Breast epithelium (tissue), 4 donors: ENCODE results near the gene ARHGAP18. TPM values are rescaled to one million over a fixed set of nuclear protein-coding genes. Genes with fewer than 3 reads are reported as not detected.

Experiments
- DNase-seq, 2 donors: peaks; one replicate each; pipeline ENCODE4 v3.0.0-alpha.2; 2019; ENCODE audit warnings: low spot score in 2 of 2
- H3K27ac ChIP-seq, 2 donors: fragments of 200-600 bp; sonication (generic) in 1 of 2; one replicate each; pipeline ENCODE4 v1.5.1; 2016 to 2019; ENCODE audit warnings: mild to moderate bottlenecking in 1 of 2
- H3K27me3 ChIP-seq, 2 donors: fragments of 200-600 bp; sonication (generic) in 1 of 2; one replicate each; pipeline versions ENCODE4 v1.5.1 to v1.6.0; 2017 to 2019; ENCODE audit warnings: control low read depth in 1 of 2, mild to moderate bottlenecking in 1 of 2
- H3K36me3 ChIP-seq: fragments of 200-600 bp; one replicate; pipeline ENCODE4 v1.5.1; 2019
- H3K4me1 ChIP-seq, 2 donors: fragments of 200-600 bp; sonication (generic); one replicate each; pipeline ENCODE4 v1.5.1; 2016 to 2019; ENCODE audit warnings: control low read depth in 1 of 2
- H3K4me3 ChIP-seq, 3 donors: fragments of 200-600 bp; sonication (generic); 1 replicate in 2 of 3; 2 replicates in 1 of 3; pipeline ENCODE4 v1.5.1; 2016 to 2019; ENCODE audit warnings: mild to moderate bottlenecking in 3 of 3, moderate library complexity in 2 of 3
- H3K9me3 ChIP-seq, 2 donors: fragments of 200-600 bp; sonication (generic) in 1 of 2; one replicate each; pipeline ENCODE4 v1.5.1; 2016 to 2019; ENCODE audit warnings: control low read depth in 1 of 2
- CTCF ChIP-seq, 3 donors: fragments of 450-650 bp; IDR thresholded peaks; one replicate each; pipeline ENCODE4 v1.5.1; 2016 to 2017; ENCODE audit warnings: antibody characterized with exemption in 3 of 3, mild to moderate bottlenecking in 3 of 3, moderate library complexity in 3 of 3
- POLR2A ChIP-seq: fragments of 450-650 bp; IDR thresholded peaks from one replicate; pipeline ENCODE4 v1.6.1; 2016; ENCODE audit warnings: antibody characterized with exemption, mild to moderate bottlenecking, moderate library complexity
- POLR2AphosphoS5 ChIP-seq, 3 donors: sonication (generic); formaldehyde crosslinking; IDR thresholded peaks; one replicate each; pipeline ENCODE4 v1.6.1; 2017; ENCODE audit warnings: antibody characterized with exemption in 3 of 3
- intact Hi-C: fragments of 100-400 bp; cut with DNase I; formaldehyde crosslinking; loops from one replicate; pipeline ENCODE4 v1.15.1; 2023; ENCODE audit warnings: low total_unique reads
- total RNA-seq, 3 donors: library from RNA; depleted of rRNA; stranded (reverse); fragments of >200 nt; gene quantifications; one replicate each; pipeline ENCODE4 v1.1.0, GENCODE V29; 2016

The ARHGAP18 gene
- total RNA-seq, 3 donors from 2014 or later, result 14.7 to 28.7 (median 24.8) TPM

GRCh38 chr6:129634411-129635230 lies 75.4 kb downstream of the ARHGAP18 start:
- no peaks in the 10 kb centered on the region for H3K27me3 ChIP-seq
- no peak for TF ChIP-seq POLR2AphosphoS5 (IDR thresholded peaks at IDR 0.05)
- no peak for TF ChIP-seq POLR2A
- no peak for TF ChIP-seq CTCF (IDR thresholded peaks at IDR 0.05)

GRCh38 chr6:129633529-129633928 lies 76.4 kb downstream of the ARHGAP18 start:
- intact Hi-C loops, result no loop called here
- Histone ChIP-seq H3K36me3 (no peaks in the 10 kb centered on the region), H3K4me1 (no peaks in the 10 kb centered on the region), H3K27me3 (no peaks in the 10 kb centered on the region), H3K4me3 (no peak overlapping the region), H3K27ac (no peak overlapping the region), H3K9me3 (no peaks in the 10 kb centered on the region)
- no peak for TF ChIP-seq POLR2AphosphoS5 (IDR thresholded peaks at IDR 0.05)
- no peak for TF ChIP-seq CTCF (IDR thresholded peaks at IDR 0.05)
- no peak for TF ChIP-seq POLR2A
- no peak for DNase-seq

More at GRCh38 chr6:129634411-129635230, 75.4 kb downstream of the ARHGAP18 start:
- intact Hi-C loops, result no loop called here
- Histone ChIP-seq H3K9me3 (no peaks in the 10 kb centered on the region), H3K4me3 (no peak overlapping the region), H3K27ac (no peak overlapping the region), H3K4me1 (no peaks in the 10 kb centered on the region), H3K36me3 (no peaks in the 10 kb centered on the region)
- DNase-seq, result no peak

- Histone ChIP-seq H3K9me3 (no peaks in the 10 kb centered on the region), H3K4me1 (no peaks in the 10 kb centered on the region), H3K27me3 (no peaks in the 10 kb centered on the region), H3K4me3 (no peak overlapping the region), H3K27ac (no peak overlapping the region), H3K36me3 (no peaks in the 10 kb centered on the region)
- TF ChIP-seq POLR2A (no peak), POLR2AphosphoS5 (IDR thresholded peaks at IDR 0.05) (no peak), CTCF (IDR thresholded peaks at IDR 0.05) (no peak)
- no peak for DNase-seq
- intact Hi-C loops, result no loop called here
Measured at GRCh38 chr6:129632172-129632613, 77.8 kb downstream of the ARHGAP18 start.

GRCh38 chr6:129631070-129631469 lies 78.9 kb downstream of the ARHGAP18 start:
- Histone ChIP-seq H3K4me1 (no peaks in the 10 kb centered on the region), H3K27ac (no peak overlapping the region), H3K36me3 (no peaks in the 10 kb centered on the region), H3K4me3 (no peak overlapping the region), H3K9me3 (no peaks in the 10 kb centered on the region), H3K27me3 (no peaks in the 10 kb centered on the region)
- intact Hi-C loops, result no loop called here
- DNase-seq, result no peak
- TF ChIP-seq POLR2A (no peak), CTCF (IDR thresholded peaks at IDR 0.05) (no peak), POLR2AphosphoS5 (IDR thresholded peaks at IDR 0.05) (no peak)

DNA sequence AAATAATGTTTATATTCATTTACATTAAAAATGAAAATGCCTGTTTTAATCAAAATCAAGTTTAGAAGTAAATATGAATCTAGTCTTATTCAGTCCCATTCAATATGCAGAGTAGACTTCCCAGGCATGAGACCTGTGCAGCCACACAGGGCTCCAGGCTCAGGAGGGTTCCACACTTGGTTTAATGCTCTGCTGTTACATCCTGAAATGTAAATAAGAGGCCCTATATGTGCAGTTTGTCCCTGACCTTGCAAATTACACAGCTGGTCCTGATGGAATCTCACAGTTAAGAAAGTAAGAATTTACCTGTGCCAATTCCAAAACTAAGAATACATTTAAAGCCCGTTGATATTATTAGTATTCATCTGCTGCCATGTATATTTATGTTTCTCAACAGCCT lies 79.4 kb downstream of the ARHGAP18 start:
- DNase-seq, result no peak
- H3K36me3 ChIP-seq, result no peaks in the 10 kb centered on the region
- no peak overlapping the region for H3K27ac ChIP-seq
- no peaks in the 10 kb centered on the region for H3K9me3 ChIP-seq
- H3K27me3 ChIP-seq, result no peaks in the 10 kb centered on the region
- no peaks in the 10 kb centered on the region for H3K4me1 ChIP-seq
- no peak overlapping the region for H3K4me3 ChIP-seq
- no peak for TF ChIP-seq CTCF (IDR thresholded peaks at IDR 0.05)
- TF ChIP-seq POLR2AphosphoS5 (IDR thresholded peaks at IDR 0.05), result no peak
- no peak for TF ChIP-seq POLR2A
- intact Hi-C loops, result no loop called here
